ENCODE measurements around the gene CREBL2. TPM values are rescaled to one million over a fixed set of nuclear protein-coding genes. Genes with fewer than 3 reads are reported as not detected.
"Not testable (repeated sequence)": the region's sequence is repeated elsewhere in the genome, so short reads cannot be mapped to it uniquely, and the experiment has no call there.

The CREBL2 gene
- total RNA-seq, 1 experiment from 2014 or later = 16.0 TPM

- DNase-seq (ENCODE audit: low read depth) = no peak
- in situ Hi-C loops (cut with HindIII; ENCODE audit: low pct_unique_long_range_greater_than_20kb, low sequenced_read_pairs) = no loop called here
Measured at GRCh38 chr12:12622418-12622817, 10.7 kb downstream of the CREBL2 start.

GRCh38 chr12:12624498-12624992 is 12.9 kb downstream of the CREBL2 start:
- in situ Hi-C loops (cut with HindIII; ENCODE audit: low pct_unique_long_range_greater_than_20kb, low sequenced_read_pairs) = no loop called here
- no peak for DNase-seq (ENCODE audit: low read depth)

- in situ Hi-C loops (cut with HindIII; ENCODE audit: low pct_unique_long_range_greater_than_20kb, low sequenced_read_pairs) = no loop called here
- DNase-seq (ENCODE audit: low read depth) = no peak
Measured at GRCh38 chr12:12626471-12626870, 14.8 kb downstream of the CREBL2 start.

GRCh38 chr12:12627308-12627827 is 15.7 kb downstream of the CREBL2 start:
- in situ Hi-C loops (cut with HindIII; ENCODE audit: low pct_unique_long_range_greater_than_20kb, low sequenced_read_pairs) = no loop called here
- DNase-seq (ENCODE audit: low read depth) = no peak

GRCh38 chr12:12628013-12628412 is 16.3 kb downstream of the CREBL2 start:
- in situ Hi-C loops (cut with HindIII; ENCODE audit: low pct_unique_long_range_greater_than_20kb, low sequenced_read_pairs) = no loop called here
- DNase-seq (ENCODE audit: low read depth) = no peak

- in situ Hi-C loops (cut with HindIII; ENCODE audit: low pct_unique_long_range_greater_than_20kb, low sequenced_read_pairs) = no loop called here
- no peak for DNase-seq (ENCODE audit: low read depth)
Measured at GRCh38 chr12:12630850-12631249, 19.2 kb downstream of the CREBL2 start.

GRCh38 chr12:12635651-12636050 is 24.0 kb downstream of the CREBL2 start:
- no peak for DNase-seq (ENCODE audit: low read depth)
- in situ Hi-C loops (cut with HindIII; ENCODE audit: low pct_unique_long_range_greater_than_20kb, low sequenced_read_pairs) = no loop called here

GRCh38 chr12:12636641-12637040 is 25.0 kb downstream of the CREBL2 start:
- in situ Hi-C loops (cut with HindIII; ENCODE audit: low pct_unique_long_range_greater_than_20kb, low sequenced_read_pairs) = no loop called here
- DNase-seq (ENCODE audit: low read depth) = peak; percentile 12

GRCh38 chr12:12639995-12640394 is 28.3 kb downstream of the CREBL2 start:
- in situ Hi-C loops (cut with HindIII; ENCODE audit: low pct_unique_long_range_greater_than_20kb, low sequenced_read_pairs); DNase-seq (ENCODE audit: low read depth): not testable (repeated sequence)

- in situ Hi-C loops (cut with HindIII; ENCODE audit: low pct_unique_long_range_greater_than_20kb, low sequenced_read_pairs) = no loop called here
Measured at GRCh38 chr12:12641650-12642049, 30.0 kb downstream of the CREBL2 start.

GRCh38 chr12:12642916-12643315 is 31.2 kb downstream of the CREBL2 start:
- DNase-seq (ENCODE audit: low read depth) = no peak
- in situ Hi-C loops (cut with HindIII; ENCODE audit: low pct_unique_long_range_greater_than_20kb, low sequenced_read_pairs) = no loop called here

More at GRCh38 chr12:12641650-12642049, 30.0 kb downstream of the CREBL2 start:
- no peak for DNase-seq (ENCODE audit: low read depth)

GRCh38 chr12:12645485-12645884 is 33.8 kb downstream of the CREBL2 start:
- no peak for DNase-seq (ENCODE audit: low read depth)
- in situ Hi-C loops (cut with HindIII; ENCODE audit: low pct_unique_long_range_greater_than_20kb, low sequenced_read_pairs) = no loop called here

GRCh38 chr12:12645968-12646367 is 34.3 kb downstream of the CREBL2 start:
- peak; percentile 25 for DNase-seq (ENCODE audit: low read depth)
- in situ Hi-C loops (cut with HindIII; ENCODE audit: low pct_unique_long_range_greater_than_20kb, low sequenced_read_pairs) = not testable (repeated sequence)

- in situ Hi-C loops (cut with HindIII; ENCODE audit: low pct_unique_long_range_greater_than_20kb, low sequenced_read_pairs) = no loop called here
Measured at GRCh38 chr12:12646483-12647072, 34.9 kb downstream of the CREBL2 start.

GRCh38 chr12:12648284-12648683 is 36.6 kb downstream of the CREBL2 start:
- no peak for DNase-seq (ENCODE audit: low read depth)
- in situ Hi-C loops (cut with HindIII; ENCODE audit: low pct_unique_long_range_greater_than_20kb, low sequenced_read_pairs) = no loop called here

More at GRCh38 chr12:12646483-12647072, 34.9 kb downstream of the CREBL2 start:
- DNase-seq (ENCODE audit: low read depth) = no peak

GRCh38 chr12:12648951-12649650 is 37.4 kb downstream of the CREBL2 start:
- DNase-seq (ENCODE audit: low read depth) = no peak
- in situ Hi-C loops (cut with HindIII; ENCODE audit: low pct_unique_long_range_greater_than_20kb, low sequenced_read_pairs) = no loop called here

- DNase-seq (ENCODE audit: low read depth) = no peak
- in situ Hi-C loops (cut with HindIII; ENCODE audit: low pct_unique_long_range_greater_than_20kb, low sequenced_read_pairs) = no loop called here
Measured at GRCh38 chr12:12651752-12652151, 40.1 kb downstream of the CREBL2 start.

- in situ Hi-C loops (cut with HindIII; ENCODE audit: low pct_unique_long_range_greater_than_20kb, low sequenced_read_pairs); DNase-seq (ENCODE audit: low read depth): not testable (repeated sequence)
Measured at GRCh38 chr12:12652704-12653103, 41.0 kb downstream of the CREBL2 start.

GRCh38 chr12:12653922-12654321 is 42.2 kb downstream of the CREBL2 start:
- in situ Hi-C loops (cut with HindIII; ENCODE audit: low pct_unique_long_range_greater_than_20kb, low sequenced_read_pairs) = no loop called here

More at GRCh38 chr12:12653922-12654321, 42.2 kb downstream of the CREBL2 start:
- DNase-seq (ENCODE audit: low read depth) = no peak

All from Caki2 (cell line).